Stimulated activated CD4-positive, alpha-beta T cell treated with anti-CD3 and anti-CD28 coated beads, Interleukin-2, amount 100 ng/mL, for 24 hours (primary cell): ENCODE data around the gene NAT8L.

Experiments used
- DNase-seq, 2 donors: peaks; one replicate each; pipeline ENCODE4 v3.0.0-alpha.2; 2020

Gene NAT8L

DNA sequence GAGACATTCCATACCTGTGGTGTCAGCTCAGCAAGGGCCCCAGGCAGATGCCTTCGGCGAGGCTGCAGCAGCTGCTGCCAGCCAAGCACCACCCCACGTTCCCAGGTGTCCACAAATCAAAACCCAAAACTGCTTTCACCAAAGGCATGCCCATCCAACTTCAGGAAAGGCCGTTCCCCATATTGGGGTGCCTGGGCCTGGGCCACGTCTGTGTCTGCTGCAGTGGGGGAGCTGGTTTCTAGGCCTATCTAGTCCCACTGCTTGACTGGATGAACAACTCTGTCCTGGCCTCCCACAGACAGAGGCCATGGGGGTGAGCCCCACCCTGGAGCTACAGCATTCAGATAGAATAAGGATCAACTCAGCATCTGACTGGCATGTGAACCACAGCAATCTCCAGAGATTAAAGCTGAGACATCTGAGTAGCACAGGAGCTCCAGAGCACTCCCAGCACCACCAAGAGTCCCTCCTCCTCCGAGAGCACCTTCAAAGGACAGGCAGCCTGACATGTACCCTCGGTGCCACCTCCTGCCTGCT, 37.0 kb downstream of the NAT8L start:
- DNase-seq = no peak

- DNase-seq = no peak
These were observed 42.4 kb downstream of the NAT8L start for GRCh38 chr4:2101346-2102044.

DNA sequence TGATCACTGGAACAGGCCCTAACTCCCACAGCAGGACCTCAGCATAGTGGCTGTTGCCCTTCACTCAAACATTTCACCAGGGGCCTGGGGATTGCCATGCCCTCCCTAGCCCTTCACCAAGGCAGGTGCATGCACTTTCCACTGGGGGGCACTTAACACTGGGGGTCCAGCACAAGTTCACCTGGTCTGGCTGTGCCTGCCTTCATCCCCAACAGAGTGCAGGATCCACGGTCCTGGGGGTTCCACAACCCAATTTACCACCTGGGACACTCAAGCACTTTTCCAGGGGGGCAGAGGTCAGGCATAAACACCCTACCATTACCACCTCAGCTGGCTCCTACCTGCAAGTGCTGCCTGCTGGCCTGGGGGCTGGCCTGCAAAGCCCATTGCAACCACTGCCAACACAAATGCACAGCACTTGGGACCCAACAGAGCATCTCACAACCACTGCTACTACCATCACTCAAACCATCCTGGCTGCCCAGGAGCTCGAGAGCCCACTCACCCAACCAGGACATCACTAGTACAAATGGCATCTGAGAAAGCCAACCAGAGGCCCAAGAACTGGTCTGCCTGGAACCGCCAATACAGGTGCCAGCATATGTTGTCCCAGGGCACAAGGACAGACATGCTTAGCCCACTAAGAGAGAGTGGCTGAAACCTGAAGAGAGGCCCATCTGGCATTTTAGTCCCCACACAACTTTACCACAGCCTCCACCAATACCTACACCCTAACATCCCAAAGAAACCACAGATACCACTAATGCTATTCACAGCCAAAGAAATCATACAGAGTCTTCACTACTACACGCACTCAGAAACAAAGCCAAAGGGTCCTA, 43.1 kb downstream of the NAT8L start:
- DNase-seq = no peak

GRCh38 chr4:2103127-2103842, 44.2 kb downstream of the NAT8L start:
- no peak for DNase-seq

GRCh38 chr4:2103843-2104547, 44.9 kb downstream of the NAT8L start:
- DNase-seq = no peak

- DNase-seq = no peak
These were observed 45.6 kb downstream of the NAT8L start for GRCh38 chr4:2104556-2105345.

DNA sequence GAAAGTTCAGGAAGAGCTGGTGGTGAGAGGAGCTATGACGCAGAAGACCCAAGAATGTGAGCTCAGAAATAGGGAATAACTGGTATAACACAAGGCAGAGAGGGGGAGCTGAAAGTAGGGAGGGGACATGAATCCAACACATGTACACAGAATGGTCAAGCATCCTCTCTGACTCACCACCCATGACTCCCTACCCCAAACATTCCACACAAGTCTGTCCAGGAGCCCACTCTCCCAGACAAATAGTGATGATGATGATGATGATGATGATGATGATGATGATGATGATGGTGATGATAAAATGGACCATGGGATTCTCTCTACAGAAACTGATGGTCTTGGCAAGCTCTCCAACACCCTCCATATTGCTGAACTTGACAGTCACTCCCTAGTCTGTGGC, 46.4 kb downstream of the NAT8L start:
- no peak for DNase-seq

DNA sequence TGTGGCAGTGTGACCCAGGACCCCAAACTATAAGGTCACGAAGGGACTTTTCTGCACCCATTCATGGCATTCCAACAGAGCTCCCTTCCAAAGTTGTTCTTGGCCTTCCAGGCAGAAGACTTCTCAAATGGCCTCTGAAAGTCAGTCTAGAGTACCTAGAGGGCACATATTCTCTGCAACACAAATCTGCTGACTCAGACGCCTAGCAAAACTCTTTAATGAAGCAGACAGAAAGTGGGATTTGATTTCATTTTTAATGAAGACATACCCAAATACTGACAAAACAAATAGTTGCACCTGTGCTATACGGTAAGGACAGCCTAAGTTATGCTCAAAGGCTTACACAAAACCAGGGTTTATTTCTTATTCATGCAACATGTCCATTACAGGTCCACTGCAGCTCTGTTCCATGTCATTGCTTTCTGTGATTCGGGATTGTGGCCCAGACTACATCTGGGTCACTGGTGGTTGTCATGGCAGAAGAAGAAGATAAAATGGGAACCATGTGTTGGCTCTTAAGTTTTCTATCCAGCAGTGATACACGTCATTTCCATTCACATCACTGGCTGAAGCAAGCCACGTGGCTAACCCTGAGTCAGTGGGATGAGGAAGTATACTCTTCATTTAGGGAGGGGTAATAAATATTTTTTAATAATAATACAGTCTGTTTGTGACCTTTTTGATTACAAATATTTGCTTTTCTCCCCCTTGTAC, 57.7 kb downstream of the NAT8L start:
- DNase-seq = no peak
